GM21367 (cell line): ENCODE results near the gene EED.

Source experiments
- ATAC-seq: cut with Tn5 transposase; IDR thresholded peaks from one replicate; pipeline ENCODE4 v1.9.1; 2021; ENCODE audit not compliant: unreplicated experiment

The EED gene

GRCh38 chr11:86244522-86245368 lies at the start of gene EED:
Gene EED (plus strand): TSS chr11:86244753. CDS start chr11:86245230, 477 bp downstream.
- ATAC-seq = peak; percentile 57

GRCh38 chr11:86194998-86195397 lies 49.6 kb upstream of the EED start:
- ATAC-seq = no peak

GRCh38 chr11:86196085-86196696 lies 48.4 kb upstream of the EED start:
- ATAC-seq = no peak

GRCh38 chr11:86196913-86197312 lies 47.6 kb upstream of the EED start:
- ATAC-seq = no peak

- ATAC-seq = no peak
Observed at GRCh38 chr11:86197448-86197847, 47.1 kb upstream of the EED start.

- ATAC-seq = no peak
Observed at GRCh38 chr11:86198139-86198538, 46.4 kb upstream of the EED start.

- no peak for ATAC-seq
Observed at GRCh38 chr11:86199354-86199753, 45.2 kb upstream of the EED start.

GRCh38 chr11:86201371-86201884 lies 43.1 kb upstream of the EED start:
- no peak for ATAC-seq

GRCh38 chr11:86202013-86202336 lies 42.6 kb upstream of the EED start:
- no peak for ATAC-seq

GRCh38 chr11:86204356-86204755 lies 40.2 kb upstream of the EED start:
- no peak for ATAC-seq

- ATAC-seq = no peak
Observed at GRCh38 chr11:86205421-86206336, 38.9 kb upstream of the EED start.

- ATAC-seq = no peak
Observed at GRCh38 chr11:86206337-86206695, 38.2 kb upstream of the EED start.

- ATAC-seq = no peak
Observed at GRCh38 chr11:86207413-86207812, 37.1 kb upstream of the EED start.

- ATAC-seq = no peak
Observed at GRCh38 chr11:86208572-86208971, 36.0 kb upstream of the EED start.

GRCh38 chr11:86209806-86210657 lies 34.5 kb upstream of the EED start:
- ATAC-seq = no peak

- ATAC-seq = no peak
Observed at GRCh38 chr11:86210898-86211297, 33.7 kb upstream of the EED start.

- peak; percentile 55 for ATAC-seq
Observed at GRCh38 chr11:86211619-86212018, 32.9 kb upstream of the EED start.

- no peak for ATAC-seq
Observed at GRCh38 chr11:86212019-86212611, 32.4 kb upstream of the EED start.

GRCh38 chr11:86214710-86215109 lies 29.8 kb upstream of the EED start:
- peak; percentile 27 for ATAC-seq
